GM23338 (cell line): ENCODE results near the gene LARGE1.

ENCODE experiments used
- EZH2 ChIP-seq: fragments of 200-600 bp; sonication (generic); IDR thresholded peaks from one replicate; pipeline ENCODE4 v1.8.0; 2017; ENCODE audit warnings: antibody characterized with exemption, mild to moderate bottlenecking, low read depth; ENCODE audit not compliant: unreplicated experiment
- EZH2phosphoT487 ChIP-seq: fragments of 200-600 bp; sonication (generic); IDR thresholded peaks from one replicate; pipeline ENCODE4 v1.8.1; 2018; ENCODE audit warnings: antibody characterized with exemption; ENCODE audit not compliant: unreplicated experiment
- JUNB ChIP-seq: IDR thresholded peaks from one replicate; pipeline ENCODE4 v1.6.1; 2016; ENCODE audit warnings: antibody characterized with exemption; ENCODE audit not compliant: unreplicated experiment
- POLR2AphosphoS5 ChIP-seq: IDR thresholded peaks from 2 replicates; pipeline ENCODE4 v1.6.1; 2016; ENCODE audit warnings: antibody characterized with exemption, low read depth
- ZNF114 ChIP-seq: fragments of 250-450 bp; sonication (Bioruptor Pico); IDR thresholded peaks from 2 replicates; pipeline ENCODE4 v1.5.0; 2020; ENCODE audit warnings: mild to moderate bottlenecking, moderate library complexity
- TF ChIP-seq, protein P1 (sequence below), 2 experiments: fragments of 200-600 bp in 1 of 2; sonication (generic) in 1 of 2; conservative IDR thresholded peaks; 2 replicates each; pipeline versions ENCODE4 v1.5.1 to v1.6.1; 2016 to 2017; ENCODE audit warnings: antibody characterized with exemption in 2 of 2, low read depth in 2 of 2, mild to moderate bottlenecking in 2 of 2, moderate library complexity in 1 of 2
- TF ChIP-seq, protein P2 (sequence below): IDR thresholded peaks from one replicate; pipeline ENCODE4 v1.6.1; 2018; ENCODE audit warnings: antibody characterized with exemption; ENCODE audit not compliant: unreplicated experiment

DNA sequence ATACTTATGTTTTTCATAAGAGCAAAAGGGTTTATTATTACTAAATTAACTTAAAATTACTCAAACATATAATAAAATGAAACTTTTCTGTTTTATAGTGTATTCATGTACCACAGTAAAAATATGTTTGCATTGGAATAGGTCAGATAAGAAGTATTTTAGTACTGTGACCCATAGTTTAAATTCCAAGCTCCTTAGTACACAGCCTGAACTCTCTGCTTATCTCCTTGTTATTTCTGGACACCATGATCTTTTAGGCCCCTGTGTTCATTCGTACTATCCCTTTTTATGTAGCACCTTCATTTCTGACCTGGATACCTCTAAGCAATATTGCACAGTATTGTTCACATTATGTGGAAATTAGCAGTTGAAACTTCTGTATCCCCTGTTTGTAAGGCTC, 565.3 kb downstream of the LARGE1 start:
- TF ChIP-seq JUNB (no peak), EZH2phosphoT487 (no peak), EZH2 (no peak), ZNF114 (CRISPR knock-in tag) (no peak), POLR2AphosphoS5 (no peak)
- TF ChIP-seq, protein P1, sequence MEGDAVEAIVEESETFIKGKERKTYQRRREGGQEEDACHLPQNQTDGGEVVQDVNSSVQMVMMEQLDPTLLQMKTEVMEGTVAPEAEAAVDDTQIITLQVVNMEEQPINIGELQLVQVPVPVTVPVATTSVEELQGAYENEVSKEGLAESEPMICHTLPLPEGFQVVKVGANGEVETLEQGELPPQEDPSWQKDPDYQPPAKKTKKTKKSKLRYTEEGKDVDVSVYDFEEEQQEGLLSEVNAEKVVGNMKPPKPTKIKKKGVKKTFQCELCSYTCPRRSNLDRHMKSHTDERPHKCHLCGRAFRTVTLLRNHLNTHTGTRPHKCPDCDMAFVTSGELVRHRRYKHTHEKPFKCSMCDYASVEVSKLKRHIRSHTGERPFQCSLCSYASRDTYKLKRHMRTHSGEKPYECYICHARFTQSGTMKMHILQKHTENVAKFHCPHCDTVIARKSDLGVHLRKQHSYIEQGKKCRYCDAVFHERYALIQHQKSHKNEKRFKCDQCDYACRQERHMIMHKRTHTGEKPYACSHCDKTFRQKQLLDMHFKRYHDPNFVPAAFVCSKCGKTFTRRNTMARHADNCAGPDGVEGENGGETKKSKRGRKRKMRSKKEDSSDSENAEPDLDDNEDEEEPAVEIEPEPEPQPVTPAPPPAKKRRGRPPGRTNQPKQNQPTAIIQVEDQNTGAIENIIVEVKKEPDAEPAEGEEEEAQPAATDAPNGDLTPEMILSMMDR (conservative IDR thresholded peaks at IDR 0.05; ENCODE audit: low read depth in 2 of 2): no peak
- TF ChIP-seq, protein P2, sequence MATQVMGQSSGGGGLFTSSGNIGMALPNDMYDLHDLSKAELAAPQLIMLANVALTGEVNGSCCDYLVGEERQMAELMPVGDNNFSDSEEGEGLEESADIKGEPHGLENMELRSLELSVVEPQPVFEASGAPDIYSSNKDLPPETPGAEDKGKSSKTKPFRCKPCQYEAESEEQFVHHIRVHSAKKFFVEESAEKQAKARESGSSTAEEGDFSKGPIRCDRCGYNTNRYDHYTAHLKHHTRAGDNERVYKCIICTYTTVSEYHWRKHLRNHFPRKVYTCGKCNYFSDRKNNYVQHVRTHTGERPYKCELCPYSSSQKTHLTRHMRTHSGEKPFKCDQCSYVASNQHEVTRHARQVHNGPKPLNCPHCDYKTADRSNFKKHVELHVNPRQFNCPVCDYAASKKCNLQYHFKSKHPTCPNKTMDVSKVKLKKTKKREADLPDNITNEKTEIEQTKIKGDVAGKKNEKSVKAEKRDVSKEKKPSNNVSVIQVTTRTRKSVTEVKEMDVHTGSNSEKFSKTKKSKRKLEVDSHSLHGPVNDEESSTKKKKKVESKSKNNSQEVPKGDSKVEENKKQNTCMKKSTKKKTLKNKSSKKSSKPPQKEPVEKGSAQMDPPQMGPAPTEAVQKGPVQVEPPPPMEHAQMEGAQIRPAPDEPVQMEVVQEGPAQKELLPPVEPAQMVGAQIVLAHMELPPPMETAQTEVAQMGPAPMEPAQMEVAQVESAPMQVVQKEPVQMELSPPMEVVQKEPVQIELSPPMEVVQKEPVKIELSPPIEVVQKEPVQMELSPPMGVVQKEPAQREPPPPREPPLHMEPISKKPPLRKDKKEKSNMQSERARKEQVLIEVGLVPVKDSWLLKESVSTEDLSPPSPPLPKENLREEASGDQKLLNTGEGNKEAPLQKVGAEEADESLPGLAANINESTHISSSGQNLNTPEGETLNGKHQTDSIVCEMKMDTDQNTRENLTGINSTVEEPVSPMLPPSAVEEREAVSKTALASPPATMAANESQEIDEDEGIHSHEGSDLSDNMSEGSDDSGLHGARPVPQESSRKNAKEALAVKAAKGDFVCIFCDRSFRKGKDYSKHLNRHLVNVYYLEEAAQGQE: no peak
